Measurements from ENCODE around the gene GPATCH3.

- TF ChIP-seq CTCF (IDR thresholded peaks at IDR 0.05; ENCODE audit: poor library complexity): no peak
- no peak for TF ChIP-seq EZH2 (IDR thresholded peaks at IDR 0.05; ENCODE audit: borderline replicate concordance)
Measured at GRCh38 chr1:26913754-26914619, 13.7 kb upstream of the GPATCH3 start, which contains the start of gene NR0B2.
